NCI-H510A (cell line): ENCODE results near the gene INTS1.

ENCODE experiments used
- DNase-seq: peaks from one replicate; lab custom pipeline; 2025; lab: John Stamatoyannopoulos, UW

Gene INTS1

GRCh38 chr7:1431226-1431625 lies 73.0 kb downstream of the INTS1 start:
- DNase-seq: no peak

- no peak for DNase-seq
These were observed 73.9 kb downstream of the INTS1 start for GRCh38 chr7:1430056-1430845.

- DNase-seq: no peak
These were observed 75.2 kb downstream of the INTS1 start for GRCh38 chr7:1428941-1429501.

- no peak for DNase-seq
These were observed 77.0 kb downstream of the INTS1 start for GRCh38 chr7:1427064-1427657.

- DNase-seq: no peak
These were observed 77.7 kb downstream of the INTS1 start for GRCh38 chr7:1426474-1426873.

- no peak for DNase-seq
These were observed 78.7 kb downstream of the INTS1 start for GRCh38 chr7:1425292-1426136.

- no peak for DNase-seq
These were observed 80.1 kb downstream of the INTS1 start for GRCh38 chr7:1424041-1424440.

GRCh38 chr7:1423264-1423811 lies 80.9 kb downstream of the INTS1 start:
- DNase-seq: no peak

GRCh38 chr7:1422512-1423263 lies 81.5 kb downstream of the INTS1 start:
- no peak for DNase-seq

- DNase-seq: no peak
These were observed 82.2 kb downstream of the INTS1 start for GRCh38 chr7:1421946-1422345.

- no peak for DNase-seq
These were observed 83.0 kb downstream of the INTS1 start for GRCh38 chr7:1421020-1421790.
